GM19463 (cell line): ENCODE measurements around the gene PRXL2B.
"Not testable (repeated sequence)": the region's sequence is repeated elsewhere in the genome, so short reads cannot be mapped to it uniquely, and the experiment has no call there.

Experiments used
- ATAC-seq: cut with Tn5 transposase; IDR thresholded peaks from one replicate; pipeline ENCODE4 v1.9.1; 2021; ENCODE audit warnings: mild to moderate bottlenecking, moderate library complexity; ENCODE audit not compliant: unreplicated experiment

Gene PRXL2B, protein sequence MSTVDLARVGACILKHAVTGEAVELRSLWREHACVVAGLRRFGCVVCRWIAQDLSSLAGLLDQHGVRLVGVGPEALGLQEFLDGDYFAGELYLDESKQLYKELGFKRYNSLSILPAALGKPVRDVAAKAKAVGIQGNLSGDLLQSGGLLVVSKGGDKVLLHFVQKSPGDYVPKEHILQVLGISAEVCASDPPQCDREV

DNA sequence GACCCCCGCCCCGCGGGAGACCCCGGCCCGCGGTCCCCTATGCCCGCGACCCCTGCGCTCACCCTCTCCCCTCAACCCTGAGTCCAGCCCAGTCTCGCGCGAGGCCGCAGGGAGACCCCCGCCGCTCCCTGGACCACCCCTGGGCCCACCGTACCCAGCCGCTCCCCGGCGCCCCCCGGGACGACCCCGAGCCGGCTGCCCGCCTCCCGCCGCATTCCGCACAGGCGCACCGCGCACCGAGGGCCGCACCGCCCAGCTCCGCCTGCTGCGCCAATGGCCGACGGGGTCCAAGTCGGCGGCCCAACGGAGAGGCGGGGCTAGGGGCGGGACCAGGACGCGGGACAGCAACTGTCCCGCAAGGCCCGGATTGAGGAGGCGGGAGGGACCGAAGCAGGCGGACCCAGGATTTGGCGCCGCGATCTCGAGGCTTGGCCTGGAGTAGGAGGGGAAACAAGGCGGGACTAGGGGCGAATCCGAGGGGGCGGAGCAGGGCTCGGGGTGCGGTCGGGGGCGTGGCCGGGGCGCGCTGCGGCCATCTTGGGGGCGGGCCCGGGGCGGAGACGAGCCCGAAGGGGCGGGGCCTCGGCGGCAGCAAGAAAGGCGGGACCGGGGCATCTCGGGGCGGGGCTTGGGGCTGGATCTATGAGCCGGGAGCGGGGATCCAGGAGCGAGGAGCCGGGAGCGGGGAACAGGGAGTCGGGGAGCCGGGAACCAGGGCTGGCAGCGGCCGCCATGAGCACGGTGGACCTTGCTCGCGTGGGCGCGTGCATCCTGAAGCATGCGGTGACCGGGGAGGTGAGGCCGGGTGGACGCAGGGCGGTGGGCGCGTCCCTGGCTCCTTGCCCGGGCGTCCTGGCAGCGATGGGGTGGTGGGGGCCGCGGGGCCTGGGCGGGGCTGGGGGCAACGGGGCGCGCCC, at the start of gene PRXL2B:
PRXL2B (plus strand) TSS at position 624 of the 917 bp plus-strand sequence; CDS start at position 733, 109 bp downstream.
- ATAC-seq: peak; percentile 74

DNA sequence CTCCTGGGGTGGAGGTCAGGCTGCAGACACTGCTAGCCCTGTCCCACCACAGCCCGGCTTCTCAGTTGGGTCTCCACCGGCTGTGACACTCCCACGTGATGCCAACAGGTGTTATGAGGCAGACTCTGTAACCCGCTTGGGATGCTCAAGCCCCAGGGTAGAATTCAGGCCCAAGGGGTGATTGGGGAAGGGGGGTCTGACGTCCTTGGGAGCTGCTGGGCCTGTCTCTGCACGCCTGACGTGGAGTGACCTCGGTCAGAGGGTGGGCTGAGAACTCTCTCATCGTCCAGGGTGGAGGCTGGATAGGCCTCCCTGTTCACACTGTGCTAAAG, 48.8 kb upstream of the PRXL2B start:
- no peak for ATAC-seq

DNA sequence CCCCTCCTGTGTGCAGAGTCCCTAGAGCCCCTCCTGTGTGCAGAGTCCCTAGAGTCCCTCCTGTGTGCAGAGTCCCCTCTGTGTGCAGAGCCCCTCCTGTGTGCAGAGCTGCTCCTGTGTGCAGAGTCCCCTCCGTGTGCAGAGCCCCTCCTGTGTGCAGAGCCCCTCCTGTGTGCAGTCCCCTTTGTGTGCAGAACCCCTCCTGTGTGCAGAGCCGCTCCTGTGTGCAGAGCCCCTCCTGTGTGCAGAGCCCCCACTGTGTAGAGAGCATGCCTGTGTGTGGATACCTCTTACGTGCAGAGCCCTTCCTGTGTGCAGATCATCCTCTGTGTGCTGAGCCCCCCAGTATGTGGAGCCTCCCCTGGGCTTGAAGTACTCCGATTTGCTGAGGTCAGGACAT, 48.2 kb upstream of the PRXL2B start:
- ATAC-seq: no peak

DNA sequence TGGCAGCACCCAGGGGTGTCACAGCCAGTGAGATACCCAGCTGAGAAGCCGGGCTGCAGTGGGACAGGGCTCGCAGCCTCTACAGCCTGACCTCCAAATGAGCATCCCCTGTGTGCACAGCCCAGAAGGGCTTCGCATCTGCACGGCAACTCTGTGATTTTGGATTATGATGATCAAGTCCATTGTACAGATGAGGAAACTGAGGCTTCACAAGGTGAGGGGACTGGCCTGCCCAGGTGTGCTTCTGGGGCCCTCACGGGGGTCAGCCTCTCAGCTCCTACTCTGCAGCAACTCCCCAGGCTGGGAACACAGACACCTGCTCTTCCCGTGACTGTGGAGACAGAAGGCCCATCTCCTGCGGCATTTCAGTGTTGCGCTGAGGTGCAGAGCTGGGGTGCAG, 47.7 kb upstream of the PRXL2B start:
- ATAC-seq: no peak

DNA sequence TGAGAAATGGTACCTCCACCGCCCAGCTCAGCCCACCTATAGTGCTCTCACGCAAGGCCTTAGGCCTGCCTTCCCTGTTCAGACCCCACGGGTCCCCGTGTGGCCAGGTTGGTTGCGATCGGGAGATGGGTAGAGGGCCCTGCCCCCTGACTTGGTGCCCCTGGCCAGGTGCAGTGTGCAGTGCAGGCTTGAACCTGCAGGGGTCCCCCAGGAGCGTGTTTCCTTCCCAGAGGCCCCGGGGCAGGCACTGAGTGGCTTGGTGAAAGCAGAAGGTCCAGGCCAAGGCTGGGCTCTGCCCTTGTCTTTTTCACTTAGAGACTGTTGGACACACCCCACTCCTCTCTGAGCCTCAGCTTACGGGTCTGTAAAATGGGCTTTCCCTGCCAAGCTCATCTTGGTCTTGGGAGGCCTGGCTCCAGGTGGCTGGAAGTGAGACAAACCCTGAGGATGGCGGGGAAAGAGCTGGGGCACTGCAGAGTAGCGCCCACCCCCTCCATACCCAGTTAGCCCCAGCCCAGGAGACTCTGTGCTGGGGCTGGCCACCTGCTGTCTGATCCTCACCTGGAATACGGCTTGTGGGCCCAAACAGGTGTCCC, 47.2 kb upstream of the PRXL2B start:
- no peak for ATAC-seq

DNA sequence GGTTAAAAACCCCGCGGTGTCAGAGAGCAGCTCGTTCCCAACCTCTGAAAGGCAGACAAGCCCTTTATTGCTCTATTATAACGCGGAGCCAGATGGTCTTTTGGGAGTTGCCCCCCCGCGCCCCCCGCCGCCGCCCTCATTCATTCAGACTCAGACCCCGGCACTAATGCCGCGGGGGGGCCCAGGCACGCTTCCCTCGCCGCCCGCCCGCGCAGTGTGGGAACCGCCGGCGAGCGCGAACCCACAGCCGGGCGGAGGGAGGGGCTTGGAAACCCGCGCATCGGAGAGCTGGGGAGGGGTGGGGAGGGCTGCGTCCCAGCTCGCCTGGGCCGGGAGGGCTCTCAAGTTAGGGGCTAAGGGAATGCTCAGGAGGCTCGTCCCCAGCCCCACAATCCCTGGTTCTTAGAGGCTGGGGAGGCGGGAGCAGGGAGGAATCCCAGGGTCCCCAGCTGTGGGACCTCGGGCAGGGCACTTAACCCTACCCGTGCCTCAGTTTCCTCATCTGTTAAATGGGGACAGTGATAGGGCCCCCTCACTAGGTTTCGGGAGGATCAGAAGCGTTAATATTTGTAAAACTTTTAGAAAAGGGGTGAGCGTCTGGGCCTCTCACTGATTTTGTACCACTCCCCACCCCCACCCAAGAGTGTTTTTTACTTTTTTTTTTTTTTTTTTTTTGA, 45.6 kb upstream of the PRXL2B start:
- ATAC-seq: no peak

DNA sequence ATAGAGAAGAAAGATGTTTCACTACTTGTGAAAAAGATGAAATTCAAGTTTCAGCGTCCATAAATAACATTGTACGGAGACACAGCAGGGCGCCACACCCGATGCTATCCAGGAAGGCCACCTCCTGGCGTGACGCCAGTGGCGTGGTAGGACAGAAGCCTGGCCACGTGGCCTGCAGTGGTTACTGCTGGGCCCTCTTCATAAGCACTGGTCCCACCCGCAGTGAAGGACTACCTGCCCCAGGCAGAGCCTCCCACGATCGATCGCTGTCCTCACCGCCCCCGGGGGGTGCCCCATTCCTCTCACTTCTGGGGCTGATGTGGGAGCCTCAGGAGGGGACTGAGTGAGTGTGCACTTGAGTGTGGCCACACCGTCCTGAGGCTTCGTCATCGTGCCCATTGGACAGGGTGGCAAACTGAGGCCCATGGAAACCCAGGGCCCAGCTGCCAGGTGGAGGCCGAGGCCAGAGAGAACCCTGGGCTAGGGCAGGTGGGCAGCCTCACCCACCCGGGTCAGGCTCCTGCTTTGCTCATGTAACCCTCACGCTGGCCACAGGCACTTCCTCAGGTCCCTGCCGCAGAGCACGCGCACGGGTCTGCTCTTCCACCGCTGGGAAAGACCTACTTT, 44.8 kb upstream of the PRXL2B start:
- ATAC-seq: no peak

DNA sequence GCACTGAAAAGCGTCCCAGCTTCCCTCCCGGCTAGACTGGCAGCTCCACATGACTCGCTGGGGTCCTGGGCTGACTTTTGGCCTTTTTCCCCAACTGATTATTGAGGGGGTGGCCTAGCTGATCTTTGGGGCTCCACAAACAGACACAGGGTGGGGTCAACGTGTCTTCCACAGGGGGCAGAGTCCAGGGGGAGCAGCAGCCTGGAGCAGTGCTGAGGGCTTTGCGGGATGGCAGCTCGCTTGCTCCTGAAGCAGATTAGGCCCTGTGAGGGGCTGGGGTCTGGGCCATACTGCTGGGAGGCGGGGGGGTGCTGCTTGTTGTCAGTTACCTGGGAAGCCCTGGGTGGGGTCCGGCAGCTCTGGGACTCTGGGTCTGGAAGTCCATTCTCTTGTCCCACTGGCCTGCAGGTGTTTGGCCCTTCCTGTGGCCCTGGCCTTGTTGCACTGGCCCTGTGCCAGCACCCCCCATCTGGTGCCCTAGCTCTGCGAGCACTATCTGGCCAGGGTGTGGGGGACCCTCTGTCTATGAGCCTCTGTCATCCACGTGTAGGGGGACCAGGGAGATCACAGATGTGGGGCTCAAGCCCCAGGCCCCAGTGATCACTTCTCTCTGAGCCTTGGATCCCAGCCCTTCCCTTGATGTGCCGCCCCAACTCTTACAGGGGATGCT, 44.2 kb upstream of the PRXL2B start:
- no peak for ATAC-seq

DNA sequence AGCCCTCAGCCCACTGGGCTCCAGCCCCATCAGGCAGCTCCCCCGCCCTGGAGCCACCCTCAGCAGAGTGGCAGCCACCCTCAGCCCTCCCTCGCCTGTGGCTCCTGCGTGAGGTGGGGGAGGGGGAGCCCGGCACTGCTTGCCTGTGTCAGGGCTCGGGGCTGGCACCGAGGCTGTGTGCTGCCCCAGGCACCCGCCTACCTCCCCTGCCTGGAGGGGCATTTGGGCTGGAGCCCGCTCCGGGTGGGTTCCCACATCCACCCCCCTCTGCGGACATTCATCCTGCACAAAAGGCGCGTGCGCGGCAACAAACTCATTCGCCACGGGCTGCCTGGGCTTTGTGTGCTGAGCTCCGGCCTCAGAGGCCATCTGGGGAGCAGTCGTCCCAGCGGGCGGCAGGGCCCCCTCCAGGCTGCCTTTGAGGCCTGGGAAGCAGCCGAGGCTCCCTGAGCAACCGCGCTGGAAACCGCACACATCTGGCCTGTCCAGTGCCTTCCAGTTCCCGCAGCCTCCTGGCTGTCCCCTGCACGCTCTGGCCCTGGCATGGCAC, 43.0 kb upstream of the PRXL2B start:
- ATAC-seq: no peak

DNA sequence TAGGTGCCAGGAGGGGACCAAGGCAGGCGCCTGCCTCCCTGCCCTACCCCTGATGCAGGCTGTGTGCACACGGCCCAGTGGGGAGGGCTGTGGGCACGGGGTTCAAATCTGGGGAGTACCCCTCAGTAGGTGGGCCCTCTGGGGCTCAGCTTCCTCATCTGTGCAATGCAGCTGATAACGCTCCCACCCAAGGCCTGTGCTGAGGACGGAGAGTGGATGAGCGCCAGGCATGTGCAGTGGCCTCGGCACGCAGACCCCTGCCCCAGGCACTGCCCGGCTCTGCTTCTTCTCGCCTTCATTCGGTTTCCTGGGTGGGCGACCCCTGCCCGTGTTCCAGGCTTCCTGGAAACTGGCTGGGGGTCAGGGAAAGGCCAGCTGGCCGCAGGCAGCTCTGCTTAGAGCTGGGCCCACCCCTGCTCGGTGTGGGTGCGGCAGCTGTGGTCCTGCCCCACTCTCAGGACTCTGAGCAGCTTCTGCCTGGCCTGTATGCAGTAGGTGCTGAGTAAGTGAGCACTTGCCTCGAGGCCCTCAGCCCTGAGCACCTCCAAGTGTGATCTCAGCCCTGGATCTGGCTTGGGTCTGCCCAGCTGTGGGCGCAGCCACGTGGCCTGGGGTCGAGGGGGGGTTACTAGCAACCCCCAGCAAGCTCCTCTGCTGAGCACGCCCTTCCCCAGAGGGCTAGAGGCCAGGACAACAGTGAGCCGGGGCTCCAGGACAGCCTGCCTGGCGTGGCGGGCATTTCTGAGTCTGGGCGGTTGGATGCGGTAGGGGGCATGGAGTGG, 42.3 kb upstream of the PRXL2B start:
- no peak for ATAC-seq

DNA sequence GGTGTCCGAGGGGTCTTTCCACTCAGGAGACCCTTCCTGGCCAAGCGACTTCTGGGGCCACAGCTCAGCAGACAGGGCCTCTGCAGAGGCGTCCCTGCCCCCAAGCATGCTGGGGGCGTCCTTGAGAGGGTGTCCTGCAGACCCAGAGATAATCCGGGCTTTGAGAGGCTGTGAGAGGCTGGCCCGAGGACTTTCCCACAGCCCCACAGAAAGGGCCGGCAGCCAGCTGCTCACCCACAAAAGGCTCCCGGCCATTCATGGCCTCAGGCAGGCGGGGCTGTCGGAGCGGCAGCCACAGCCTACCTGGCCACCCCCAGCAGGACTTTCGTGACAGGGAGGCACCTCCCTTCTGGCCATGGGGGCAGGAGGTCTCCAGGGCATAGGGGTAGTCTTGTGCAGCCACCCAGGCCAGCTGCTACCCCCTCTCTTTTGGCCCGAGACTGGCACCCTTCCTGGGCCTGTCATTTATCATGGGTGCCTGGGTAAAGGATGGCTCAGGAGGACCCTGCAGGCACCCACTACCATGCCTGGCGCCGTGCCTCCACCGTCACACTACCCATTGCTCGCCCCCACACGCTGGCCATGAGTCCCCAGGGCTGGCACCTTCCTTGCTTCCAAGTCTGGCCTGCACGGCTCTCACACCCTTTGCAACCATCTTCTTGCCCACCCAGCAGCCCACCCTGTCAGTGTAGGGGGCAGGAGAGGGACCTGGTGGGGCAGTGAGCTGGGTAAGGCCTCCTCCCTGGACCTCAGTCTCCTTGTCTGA, 41.5 kb upstream of the PRXL2B start:
- no peak for ATAC-seq

DNA sequence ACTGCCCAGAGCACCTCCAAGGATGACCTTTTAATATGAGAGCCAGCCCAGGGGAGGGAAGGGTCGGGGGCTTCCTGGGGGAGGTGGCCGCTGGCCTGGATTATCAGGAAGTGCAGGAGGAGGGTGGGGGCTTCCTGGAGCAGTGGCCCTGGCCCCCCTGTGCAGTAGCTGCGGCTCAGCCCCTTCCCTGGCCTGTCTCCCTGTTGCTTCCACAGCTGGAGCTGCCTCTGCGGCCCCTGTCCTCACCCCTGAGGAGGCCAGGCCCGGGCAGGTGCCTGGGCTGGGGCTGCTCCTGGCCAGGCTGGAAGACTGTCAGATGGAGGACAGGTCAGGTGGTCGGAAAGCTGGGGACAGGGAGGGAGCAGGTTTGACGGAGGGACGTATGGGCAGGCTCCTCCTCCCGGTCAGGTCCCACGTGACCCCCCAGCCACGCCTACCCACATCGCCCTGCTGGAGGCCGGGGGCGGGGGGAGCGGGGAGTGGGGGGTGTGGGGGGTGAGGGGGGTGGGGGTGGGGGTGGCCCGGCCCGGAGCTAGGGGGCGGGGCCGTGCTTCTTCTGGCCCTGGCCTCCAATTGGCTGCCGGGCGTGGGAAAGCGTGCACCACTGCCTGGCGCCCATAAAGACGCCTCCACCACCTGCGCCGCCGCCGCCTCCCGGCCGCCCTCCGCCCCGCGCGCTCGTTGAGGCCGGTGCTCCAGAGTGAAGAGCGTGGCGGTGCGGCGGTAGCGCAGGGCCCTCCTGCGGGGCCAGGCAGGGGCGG, 40.6 kb upstream of the PRXL2B start:
- ATAC-seq: peak; percentile 45

DNA sequence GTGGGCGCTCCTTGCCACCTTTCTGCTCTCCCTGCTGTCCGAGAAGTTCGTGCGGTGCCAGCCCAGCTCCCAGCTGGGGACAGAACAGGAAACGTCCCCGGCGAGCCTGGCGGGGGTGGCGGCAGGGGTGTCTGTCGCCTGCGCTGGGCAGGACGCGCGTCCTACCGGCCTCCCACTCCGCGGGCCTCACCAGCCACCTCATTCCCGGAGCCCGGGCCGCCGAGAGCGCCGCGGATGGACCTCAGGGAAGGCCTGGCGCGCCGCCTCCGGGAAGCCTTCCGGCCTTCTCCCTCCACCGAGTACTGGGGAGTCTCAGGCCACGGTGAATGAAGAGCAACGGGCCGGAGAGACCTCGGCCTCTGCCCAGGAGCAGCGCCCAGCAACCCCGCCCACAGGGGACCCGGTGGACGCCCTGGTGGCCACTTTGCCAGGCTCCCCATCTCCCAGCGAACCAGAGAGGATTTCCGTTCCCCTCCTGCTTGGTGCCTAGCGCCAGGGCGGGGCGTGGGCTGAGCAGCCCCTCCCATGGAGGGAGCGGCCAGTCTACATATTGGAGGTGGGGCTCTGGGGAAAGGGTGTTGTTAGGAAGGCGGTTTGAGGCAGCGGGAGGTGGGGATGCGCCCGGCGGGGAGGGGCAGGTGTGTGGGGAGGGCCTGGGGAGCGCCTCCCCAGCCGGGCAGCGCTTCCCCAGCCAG, 39.9 kb upstream of the PRXL2B start:
- peak; percentile 33 for ATAC-seq

DNA sequence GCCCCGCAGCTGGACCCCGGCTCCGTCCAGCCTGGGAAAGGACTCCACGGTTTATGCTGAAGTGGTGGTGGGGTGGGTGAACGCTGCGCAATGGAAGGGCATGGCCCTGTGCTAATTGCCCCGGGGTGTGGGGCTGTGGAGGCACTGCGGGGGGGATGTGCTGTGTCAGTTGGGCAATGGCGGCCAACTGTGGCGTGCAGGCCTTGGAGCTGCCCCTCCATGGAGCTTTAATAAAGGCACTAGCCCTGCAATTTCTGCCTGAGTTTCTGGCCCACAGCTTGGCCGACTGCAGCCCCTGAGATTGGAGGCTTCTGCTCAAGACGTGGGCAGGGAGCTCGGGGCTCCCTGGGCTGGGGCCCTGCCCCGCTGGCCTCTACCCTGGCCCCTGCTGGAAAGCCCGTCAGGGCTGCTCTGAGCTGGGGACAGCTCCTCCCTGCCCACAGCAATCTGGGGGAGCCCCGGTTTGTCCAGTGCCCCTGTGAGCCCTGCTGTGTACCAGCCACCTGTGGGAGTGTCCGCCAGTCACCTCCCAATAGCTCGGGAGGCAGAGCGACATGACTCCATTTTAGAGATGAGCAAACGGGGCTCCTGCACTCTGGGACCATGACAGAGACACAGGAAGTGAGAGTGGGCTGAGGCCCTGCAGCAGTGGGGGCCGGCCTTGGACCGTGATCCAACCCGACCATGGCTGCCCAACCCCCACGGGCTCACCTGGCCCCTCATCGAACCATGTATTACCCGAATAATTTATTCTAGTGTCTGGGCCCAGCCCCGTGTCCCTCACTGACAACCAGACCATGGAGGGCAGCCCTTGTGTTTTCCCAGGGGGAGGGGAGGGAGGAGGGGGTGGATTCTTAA, 39.1 kb upstream of the PRXL2B start:
- no peak for ATAC-seq

DNA sequence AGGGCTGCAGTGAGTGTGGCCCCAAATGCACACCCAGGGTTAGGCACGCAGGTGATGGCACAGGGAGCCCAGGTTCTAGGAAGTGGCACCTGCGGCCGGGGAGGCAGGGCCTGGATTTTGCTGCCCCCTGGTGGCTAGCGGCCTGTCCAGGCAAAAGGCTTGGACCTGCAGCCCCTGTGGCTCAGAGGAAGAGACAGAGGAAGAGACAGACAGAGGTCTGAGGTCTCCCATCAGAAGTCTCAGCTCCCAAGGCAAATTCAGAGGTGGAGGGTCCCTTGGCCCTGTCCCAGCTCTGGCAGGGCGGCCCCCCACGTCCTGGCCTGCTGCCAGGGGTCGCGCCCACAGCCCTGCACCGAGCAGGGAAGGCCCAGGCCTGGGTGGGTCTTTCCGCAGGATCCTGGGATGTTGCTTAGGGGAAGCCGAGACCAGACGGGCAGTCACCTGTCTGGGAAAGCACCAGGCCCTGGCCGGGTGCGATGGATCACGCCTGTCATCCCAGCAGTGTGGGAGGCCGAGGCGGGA, 38.4 kb upstream of the PRXL2B start:
- no peak for ATAC-seq

DNA sequence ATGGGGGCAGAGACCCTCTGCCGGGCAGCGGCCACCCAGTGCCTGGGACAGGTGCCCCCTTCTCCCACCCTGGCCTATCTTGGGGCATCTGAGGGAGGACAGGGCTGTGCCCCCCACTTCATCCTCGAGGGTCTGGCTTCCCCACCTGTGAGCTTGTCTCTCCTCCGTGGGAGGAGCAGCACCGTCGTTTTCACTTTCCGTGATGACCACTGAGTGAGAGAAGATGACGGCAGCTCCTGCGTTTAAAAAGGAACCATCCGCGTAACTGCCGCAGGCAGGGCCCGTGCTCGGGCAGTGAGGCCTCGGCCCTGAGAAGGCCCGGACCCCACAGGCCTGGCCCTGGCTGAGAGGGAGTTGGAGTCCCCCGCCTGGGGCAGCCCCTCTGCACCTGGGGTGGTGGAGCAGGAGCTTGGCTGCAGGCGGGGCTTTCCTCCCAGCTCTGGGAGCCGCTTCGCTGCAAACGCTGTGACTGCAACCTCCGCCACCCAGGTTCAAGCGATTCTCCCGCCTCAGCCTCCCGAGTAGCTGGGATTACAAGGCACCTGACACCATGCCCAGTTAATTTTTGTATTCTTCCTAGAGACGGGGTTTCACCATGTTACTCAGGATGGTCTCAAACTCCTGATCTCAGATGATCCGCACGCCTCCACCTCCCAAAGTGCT, 37.1 kb upstream of the PRXL2B start:
- ATAC-seq: not testable (repeated sequence)
